Left lung (tissue), 10 donors: ENCODE results near the gene PPP1R3F. TPM values are rescaled to one million over a fixed set of nuclear protein-coding genes. Genes with fewer than 3 reads are reported as not detected.
A peak's percentile ranks its signal among the peaks of the same experiment; 100 is the strongest.

Source experiments
- ATAC-seq: fragments of 200-7000 bp; cut with Tn5 transposase; one replicate; pipeline ENCODE4 v1.9.1; 2020; ENCODE audit warnings: moderate library complexity
- DNase-seq, 4 donors: peaks; one replicate each; pipeline ENCODE4 v3.0.0-alpha.2; 2013 to 2020
- H3K27ac ChIP-seq, 2 donors: fragments of 200-600 bp; sonication (generic) in 1 of 2; one replicate each; pipeline versions ENCODE4 v1.5.0 to v1.8.0; 2020 to 2021
- H3K27me3 ChIP-seq, 2 donors: fragments of 200-600 bp; sonication (generic) in 1 of 2; one replicate each; pipeline versions ENCODE4 v1.5.0 to v1.8.0; 2020 to 2021
- H3K36me3 ChIP-seq, 2 donors: fragments of 200-600 bp; sonication (generic) in 1 of 2; one replicate each; pipeline versions ENCODE4 v1.5.0 to v1.8.0; 2020 to 2021
- H3K4me1 ChIP-seq, 2 donors: fragments of 200-600 bp; one replicate each; pipeline ENCODE4 v1.8.0; 2021
- H3K4me3 ChIP-seq, 2 donors: fragments of 200-600 bp; sonication (generic) in 1 of 2; one replicate each; pipeline versions ENCODE4 v1.5.0 to v1.8.0; 2020 to 2021; ENCODE audit warnings: mild to moderate bottlenecking in 1 of 2
- H3K9me3 ChIP-seq, 2 donors: fragments of 200-600 bp; sonication (generic) in 1 of 2; one replicate each; pipeline versions ENCODE4 v1.5.0 to v1.8.0; 2020 to 2021
- intact Hi-C, 2 donors: fragments of 100-400 bp; cut with DNase I; formaldehyde crosslinking; loops; one replicate each; pipeline versions ENCODE4 v1.11.2 to v1.14.2; 2022
- polyA plus RNA-seq, 6 donors: library from polyadenylated mRNA; unstranded; fragments of 120-200 nt; gene quantifications; one replicate each; pipeline ENCODE4 v1.2.1, GENCODE V29; 2013; ENCODE audit not compliant: insufficient read length in 6 of 6
- total RNA-seq, 2 donors: library from RNA; stranded (reverse); fragmentation: NEBNext Ultra II Directional; extraction: Animal tissue kit (Norgen Biotek cat#: 25700); gene quantifications; one replicate each; pipeline ENCODE4 v1.2.1, GENCODE V29; 2021
- TF ChIP-seq, protein P1 (sequence below), 2 donors: fragments of 200-600 bp; sonication (generic) in 1 of 2; IDR thresholded peaks; one replicate each; pipeline versions ENCODE4 v1.5.0 to v1.8.0; 2021; ENCODE audit warnings: antibody characterized with exemption in 2 of 2
- donor health status: DM: no; HTN: yes; CAD: no.
- donor health status: DM: no; HTN: no; CAD: no.

PPP1R3F gene
- total and polyA plus RNA-seq, 8 donors, result 4.5 to 7.5 (median 6.3) TPM

DNA sequence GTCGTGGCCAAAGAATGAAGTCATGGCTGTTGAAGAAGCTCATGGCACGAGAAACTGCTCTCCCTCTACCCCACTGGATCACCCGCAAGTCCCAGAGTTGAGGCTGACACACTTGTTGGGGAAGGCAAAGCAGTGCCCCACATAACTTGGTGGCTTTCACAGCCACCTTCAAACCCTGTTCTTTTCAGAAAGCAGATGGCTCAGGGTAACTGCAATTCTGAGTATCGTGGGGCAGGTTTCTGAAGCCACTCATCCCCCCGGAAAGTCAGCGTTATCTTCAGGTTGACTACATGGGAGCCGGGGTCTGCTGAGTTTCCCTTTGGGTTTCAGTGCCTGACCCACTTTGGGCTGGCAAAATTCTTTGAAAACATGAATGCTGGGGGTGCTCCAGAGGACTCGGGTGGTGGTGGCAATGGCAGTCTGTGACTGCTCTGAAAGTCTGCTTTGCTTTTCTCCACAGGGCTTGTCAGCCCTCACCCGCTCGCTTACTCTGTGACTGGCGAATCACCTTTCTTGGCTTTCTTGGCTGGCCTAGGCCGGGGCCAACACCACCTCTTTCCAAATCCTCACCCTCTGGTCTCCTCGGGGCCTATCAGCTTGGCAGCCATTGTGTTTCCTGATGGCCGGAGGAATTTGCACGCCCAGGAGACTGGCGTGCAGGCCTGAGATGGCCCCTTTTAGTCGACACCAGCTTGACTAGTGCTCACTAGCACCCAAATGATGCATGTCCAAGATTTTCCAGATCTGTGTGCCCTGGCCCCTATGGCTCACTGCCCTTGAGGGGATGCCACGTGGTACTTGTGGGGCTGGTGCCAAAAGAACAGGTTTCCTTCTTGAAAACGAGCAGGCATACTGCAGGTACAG is 7.3 kb downstream of the PPP1R3F start:
- no peaks in the 10 kb centered on the region for H3K36me3 ChIP-seq
- ATAC-seq (no peak), DNase-seq (no peak)
- intact Hi-C loops, result no loop called here
- H3K4me1 ChIP-seq, result peaks cover 4 to 14% of the 10 kb centered on the region in 2 donors
- H3K27ac ChIP-seq, result no peak overlapping the region
- H3K4me3 ChIP-seq, result no peak overlapping the region
- H3K27me3 ChIP-seq, result no peaks in the 10 kb centered on the region
- TF ChIP-seq, protein P1, sequence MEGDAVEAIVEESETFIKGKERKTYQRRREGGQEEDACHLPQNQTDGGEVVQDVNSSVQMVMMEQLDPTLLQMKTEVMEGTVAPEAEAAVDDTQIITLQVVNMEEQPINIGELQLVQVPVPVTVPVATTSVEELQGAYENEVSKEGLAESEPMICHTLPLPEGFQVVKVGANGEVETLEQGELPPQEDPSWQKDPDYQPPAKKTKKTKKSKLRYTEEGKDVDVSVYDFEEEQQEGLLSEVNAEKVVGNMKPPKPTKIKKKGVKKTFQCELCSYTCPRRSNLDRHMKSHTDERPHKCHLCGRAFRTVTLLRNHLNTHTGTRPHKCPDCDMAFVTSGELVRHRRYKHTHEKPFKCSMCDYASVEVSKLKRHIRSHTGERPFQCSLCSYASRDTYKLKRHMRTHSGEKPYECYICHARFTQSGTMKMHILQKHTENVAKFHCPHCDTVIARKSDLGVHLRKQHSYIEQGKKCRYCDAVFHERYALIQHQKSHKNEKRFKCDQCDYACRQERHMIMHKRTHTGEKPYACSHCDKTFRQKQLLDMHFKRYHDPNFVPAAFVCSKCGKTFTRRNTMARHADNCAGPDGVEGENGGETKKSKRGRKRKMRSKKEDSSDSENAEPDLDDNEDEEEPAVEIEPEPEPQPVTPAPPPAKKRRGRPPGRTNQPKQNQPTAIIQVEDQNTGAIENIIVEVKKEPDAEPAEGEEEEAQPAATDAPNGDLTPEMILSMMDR (IDR thresholded peaks at IDR 0.05), result no peak
- no peaks in the 10 kb centered on the region for H3K9me3 ChIP-seq

GRCh38 chrX:49277535-49277830 is 7.9 kb downstream of the PPP1R3F start:
- Histone ChIP-seq H3K9me3 (no peaks in the 10 kb centered on the region), H3K27me3 (no peaks in the 10 kb centered on the region), H3K4me1 (peaks cover 0 to 8% of the 10 kb centered on the region in 2 donors), H3K4me3 (no peak overlapping the region), H3K36me3 (no peaks in the 10 kb centered on the region), H3K27ac (no peak overlapping the region)
- TF ChIP-seq, protein P1 (IDR thresholded peaks at IDR 0.05), result no peak
- DNase-seq (no peak), ATAC-seq (no peak)
- intact Hi-C loops, result no loop called here

DNA sequence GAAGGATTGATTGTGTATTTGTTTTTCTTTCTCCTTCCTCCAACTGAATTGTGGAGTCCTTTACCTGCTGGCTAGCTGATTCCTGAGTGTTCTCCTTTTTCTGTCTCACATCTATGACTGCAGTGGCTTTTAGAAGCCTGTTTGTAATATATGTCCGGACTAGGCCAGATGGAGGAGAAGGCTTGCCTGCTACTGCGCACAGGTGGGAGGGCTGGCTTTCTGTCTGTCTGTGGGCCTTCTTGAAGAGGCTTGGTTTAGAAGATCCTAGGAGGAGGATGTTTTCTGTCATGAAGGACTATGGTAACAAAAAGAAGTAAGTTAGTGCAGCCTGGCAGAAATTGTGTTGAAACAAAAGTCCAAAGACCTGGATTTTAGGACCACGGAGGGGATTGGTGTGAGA is 8.5 kb downstream of the PPP1R3F start:
- TF ChIP-seq, protein P1 (IDR thresholded peaks at IDR 0.05), result no peak
- intact Hi-C loops, result no loop called here
- ATAC-seq, result no peak

GRCh38 chrX:49282647-49283011 is 13.0 kb downstream of the PPP1R3F start:
- no peak overlapping the region for H3K27ac ChIP-seq
- intact Hi-C loops, result no loop called here
- H3K4me1 ChIP-seq, result no peaks in the 10 kb centered on the region
- no peak for ATAC-seq
- no peak overlapping the region for H3K4me3 ChIP-seq
- TF ChIP-seq, protein P1 (IDR thresholded peaks at IDR 0.05), result no peak
- no peaks in the 10 kb centered on the region for H3K9me3 ChIP-seq
- H3K27me3 ChIP-seq, result no peaks in the 10 kb centered on the region
- peak in 1 of 4 donors; percentile 28 for DNase-seq
- H3K36me3 ChIP-seq, result no peaks in the 10 kb centered on the region

More for the DNA sequence above, 8.5 kb downstream of the PPP1R3F start:
- Histone ChIP-seq H3K9me3 (no peaks in the 10 kb centered on the region), H3K4me1 (peaks cover 0 to 2% of the 10 kb centered on the region in 2 donors), H3K27me3 (no peaks in the 10 kb centered on the region), H3K36me3 (no peaks in the 10 kb centered on the region), H3K4me3 (no peak overlapping the region), H3K27ac (no peak overlapping the region)
- no peak for DNase-seq

GRCh38 chrX:49284212-49284611 is 14.6 kb downstream of the PPP1R3F start:
- Histone ChIP-seq H3K4me3 (no peak overlapping the region), H3K27me3 (no peaks in the 10 kb centered on the region), H3K36me3 (no peaks in the 10 kb centered on the region), H3K27ac (no peak overlapping the region), H3K4me1 (no peaks in the 10 kb centered on the region), H3K9me3 (no peaks in the 10 kb centered on the region)
- ATAC-seq (no peak), DNase-seq (no peak)
- intact Hi-C loops, result no loop called here
- TF ChIP-seq, protein P1 (IDR thresholded peaks at IDR 0.05), result no peak
